Neural cell (in vitro differentiated cells): Measurements from ENCODE around the gene POLR1B.

ENCODE experiments used
- CTCF ChIP-seq: fragments of 450-650 bp; IDR thresholded peaks from 2 replicates; pipeline ENCODE4 v1.5.1; 2014; ENCODE audit warnings: antibody characterized with exemption, mild to moderate bottlenecking, moderate library complexity; ENCODE audit not compliant: poor library complexity, severe bottlenecking
- POLR2AphosphoS5 ChIP-seq: IDR thresholded peaks from 2 replicates; pipeline ENCODE4 v1.6.1; 2012

- TF ChIP-seq CTCF: no peak
- TF ChIP-seq POLR2AphosphoS5: no peak
Measured at GRCh38 chr2:112542984-112543661, 858 bp downstream of the POLR1B start.
